ENCODE measurements around the gene SHC3. TPM values are rescaled to one million over a fixed set of nuclear protein-coding genes. Genes with fewer than 3 reads are reported as not detected.

Gene SHC3
- total RNA-seq, 1 experiment from 2014 or later = 1.8 TPM

- DNase-seq = no peak
- Histone ChIP-seq H3K9me3 (ENCODE audit: control insufficient read depth, low read depth, low read length) (no peaks in the 10 kb centered on the region), H2BK12ac (ENCODE audit: insufficient read length, low read depth, low read length) (no peak overlapping the region), H4K20me1 (ENCODE audit: control insufficient read depth, insufficient read depth, insufficient read length) (peaks cover 3% of the 10 kb centered on the region), H2AK5ac (ENCODE audit: insufficient read length, low read length) (no peak overlapping the region), H2BK15ac (ENCODE audit: low read depth, low read length) (no peak overlapping the region), H3K79me2 (ENCODE audit: insufficient read depth, low read length) (no peaks in the 10 kb centered on the region), H3K9ac (ENCODE audit: extremely low read depth, insufficient read length, low read length) (no peak overlapping the region), H3K27me3 (ENCODE audit: insufficient read depth, low read length) (no peaks in the 10 kb centered on the region), H4K8ac (replicated peaks; ENCODE audit: insufficient read length, low read depth, low read length) (no peak overlapping the region), H2BK5ac (ENCODE audit: insufficient read length, low read length) (no peak overlapping the region), H3K4ac (ENCODE audit: low read depth, low read length) (no peak overlapping the region), H3K23me2 (ENCODE audit: insufficient read length, low read depth, low read length, poor library complexity, severe bottlenecking) (no peaks in the 10 kb centered on the region), H3K56ac (ENCODE audit: insufficient read length, low read depth, low read length) (no peak overlapping the region), H3K4me2 (ENCODE audit: insufficient read depth, insufficient read length, low read length) (no peak overlapping the region), H4K91ac (ENCODE audit: insufficient read length, low read depth, low read length) (no peak overlapping the region), H3K4me1 (ENCODE audit: insufficient read depth, low read length) (no peaks in the 10 kb centered on the region), H2BK20ac (ENCODE audit: low read depth, low read length, poor library complexity, severe bottlenecking) (no peak overlapping the region), H2BK120ac (ENCODE audit: low read depth, low read length, poor library complexity, severe bottlenecking) (no peak overlapping the region), H3T11ph (ENCODE audit: low read length) (no peak overlapping the region), H3K23ac (ENCODE audit: insufficient read length, low read depth, low read length) (no peak overlapping the region), H3K18ac (ENCODE audit: insufficient read length, low read depth, low read length) (no peak overlapping the region), H3K27ac (ENCODE audit: insufficient read length, low read depth, low read length) (no peak overlapping the region), H4K5ac (ENCODE audit: insufficient read length, low read depth, low read length) (no peak overlapping the region), H2AFZ (ENCODE audit: low read length) (no peak overlapping the region), H3K14ac (ENCODE audit: insufficient read depth, low read length) (no peak overlapping the region), H3K79me1 (ENCODE audit: insufficient read depth, low read depth, low read length, poor library complexity, severe bottlenecking) (no peaks in the 10 kb centered on the region)
- TF ChIP-seq, protein P1, sequence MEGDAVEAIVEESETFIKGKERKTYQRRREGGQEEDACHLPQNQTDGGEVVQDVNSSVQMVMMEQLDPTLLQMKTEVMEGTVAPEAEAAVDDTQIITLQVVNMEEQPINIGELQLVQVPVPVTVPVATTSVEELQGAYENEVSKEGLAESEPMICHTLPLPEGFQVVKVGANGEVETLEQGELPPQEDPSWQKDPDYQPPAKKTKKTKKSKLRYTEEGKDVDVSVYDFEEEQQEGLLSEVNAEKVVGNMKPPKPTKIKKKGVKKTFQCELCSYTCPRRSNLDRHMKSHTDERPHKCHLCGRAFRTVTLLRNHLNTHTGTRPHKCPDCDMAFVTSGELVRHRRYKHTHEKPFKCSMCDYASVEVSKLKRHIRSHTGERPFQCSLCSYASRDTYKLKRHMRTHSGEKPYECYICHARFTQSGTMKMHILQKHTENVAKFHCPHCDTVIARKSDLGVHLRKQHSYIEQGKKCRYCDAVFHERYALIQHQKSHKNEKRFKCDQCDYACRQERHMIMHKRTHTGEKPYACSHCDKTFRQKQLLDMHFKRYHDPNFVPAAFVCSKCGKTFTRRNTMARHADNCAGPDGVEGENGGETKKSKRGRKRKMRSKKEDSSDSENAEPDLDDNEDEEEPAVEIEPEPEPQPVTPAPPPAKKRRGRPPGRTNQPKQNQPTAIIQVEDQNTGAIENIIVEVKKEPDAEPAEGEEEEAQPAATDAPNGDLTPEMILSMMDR (conservative IDR thresholded peaks at IDR 0.05) = no peak
- Mint-ChIP-seq H3K4me1 (peaks cover 12 to 14% of the 10 kb centered on the region in 2 experiments), H3K9me3 (no peaks in the 10 kb centered on the region), H3K36me3 (ENCODE audit: insufficient read depth in 1 of 3, low read depth in 3 of 3) (peaks cover 6 to 18% (median 12%) of the 10 kb centered on the region in 3 experiments; a peak in 6 of 7 replicates), H3K27me3 (ENCODE audit: low read depth) (peaks cover 3% of the 10 kb centered on the region), H3K4me3 (no peak overlapping the region), H3K27ac (no peak overlapping the region)
- no CpG with 5 or more reads among the region's 8 CpGs for WGBS (ENCODE audit: extremely low coverage, insufficient read length, low lambda C conversion rate)
Observed at GRCh38 chr9:88997646-88998045, 181.0 kb downstream of the SHC3 start.

Data from H9 (cell line).